ENCODE measurements around the gene MFSD8.

DNA sequence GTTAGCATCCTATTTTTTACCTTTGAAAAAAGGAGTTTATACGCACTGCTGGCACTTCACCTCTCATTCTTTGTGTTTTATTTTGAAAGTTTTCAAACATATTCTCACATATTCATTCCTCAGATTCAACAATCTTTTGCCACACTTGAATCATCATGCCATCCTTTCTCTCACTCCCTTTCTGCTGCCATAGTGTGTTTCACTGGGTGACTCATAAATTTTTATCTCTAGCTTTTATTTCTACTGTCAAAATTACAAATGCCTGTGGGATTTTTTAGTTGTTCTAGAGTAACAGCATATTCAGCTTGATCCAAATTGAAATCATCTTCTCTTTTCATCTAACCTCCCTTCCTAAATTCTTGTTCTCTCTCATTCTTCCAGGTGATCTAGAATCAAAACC lies 28.0 kb downstream of the MFSD8 start:
- TF ChIP-seq, protein P1, sequence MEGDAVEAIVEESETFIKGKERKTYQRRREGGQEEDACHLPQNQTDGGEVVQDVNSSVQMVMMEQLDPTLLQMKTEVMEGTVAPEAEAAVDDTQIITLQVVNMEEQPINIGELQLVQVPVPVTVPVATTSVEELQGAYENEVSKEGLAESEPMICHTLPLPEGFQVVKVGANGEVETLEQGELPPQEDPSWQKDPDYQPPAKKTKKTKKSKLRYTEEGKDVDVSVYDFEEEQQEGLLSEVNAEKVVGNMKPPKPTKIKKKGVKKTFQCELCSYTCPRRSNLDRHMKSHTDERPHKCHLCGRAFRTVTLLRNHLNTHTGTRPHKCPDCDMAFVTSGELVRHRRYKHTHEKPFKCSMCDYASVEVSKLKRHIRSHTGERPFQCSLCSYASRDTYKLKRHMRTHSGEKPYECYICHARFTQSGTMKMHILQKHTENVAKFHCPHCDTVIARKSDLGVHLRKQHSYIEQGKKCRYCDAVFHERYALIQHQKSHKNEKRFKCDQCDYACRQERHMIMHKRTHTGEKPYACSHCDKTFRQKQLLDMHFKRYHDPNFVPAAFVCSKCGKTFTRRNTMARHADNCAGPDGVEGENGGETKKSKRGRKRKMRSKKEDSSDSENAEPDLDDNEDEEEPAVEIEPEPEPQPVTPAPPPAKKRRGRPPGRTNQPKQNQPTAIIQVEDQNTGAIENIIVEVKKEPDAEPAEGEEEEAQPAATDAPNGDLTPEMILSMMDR (IDR thresholded peaks at IDR 0.05; ENCODE audit: low read depth, low read length): no peak
- TF ChIP-seq MYC (IDR thresholded peaks at IDR 0.05; ENCODE audit: low read depth, low read length) (no peak), POLR2A (IDR thresholded peaks at IDR 0.05; ENCODE audit: extremely low read depth, insufficient read length) (no peak)
- TF ChIP-seq, protein P2, sequence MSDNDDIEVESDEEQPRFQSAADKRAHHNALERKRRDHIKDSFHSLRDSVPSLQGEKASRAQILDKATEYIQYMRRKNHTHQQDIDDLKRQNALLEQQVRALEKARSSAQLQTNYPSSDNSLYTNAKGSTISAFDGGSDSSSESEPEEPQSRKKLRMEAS (IDR thresholded peaks at IDR 0.05; ENCODE audit: low read depth, low read length): no peak
